ENCODE results near the gene MAOA. TPM values are rescaled to one million over a fixed set of nuclear protein-coding genes. Genes with fewer than 3 reads are reported as not detected.

MAOA gene
- total and polyA plus RNA-seq, 2 of the 13 experiments (the other 11 are each of a cell fraction or from before 2014, with no cell fraction given) = 13.4 to 14.7 TPM

- BruUV-seq (replicated peaks) = no TSS peak
- no peak for TF ChIP-seq RXRB (CRISPR knock-in tag; IDR thresholded peaks at IDR 0.05; ENCODE audit: borderline replicate concordance)
- Histone ChIP-seq H3K36me3 (replicated peaks in 1 of 2; ENCODE audit: control insufficient read depth in 1 of 2, insufficient read depth in 2 of 2, low read length in 2 of 2) (peaks cover 3% of the 10 kb centered on the region in 2 experiments; a peak in 3 of 5 replicates), H3K4me1 (ENCODE audit: insufficient read depth, low read length) (peaks cover 18% of the 10 kb centered on the region), H4K20me1 (ENCODE audit: insufficient read depth, low read length) (no peaks in the 10 kb centered on the region), H3K27me3 (ENCODE audit: control insufficient read depth in 1 of 2, insufficient read depth in 2 of 2, low read length in 2 of 2) (no peaks in the 10 kb centered on the region), H2AFZ (ENCODE audit: low read length) (no peak overlapping the region), H3K9ac (ENCODE audit: insufficient read depth, low read depth, low read length) (no peak overlapping the region), H3K79me2 (ENCODE audit: insufficient read depth, low read length) (no peaks in the 10 kb centered on the region), H3K4me2 (ENCODE audit: low read depth, low read length) (no peak overlapping the region), H3K27ac (ENCODE audit: extremely low read length, insufficient read depth, low read length) (no peak overlapping the region), H3K4me3 (replicated peaks in 1 of 3; ENCODE audit: insufficient read depth in 1 of 3, low read depth in 2 of 3, low read length in 3 of 3) (no peak overlapping the region), H3K9me3 (ENCODE audit: low read length) (no peaks in the 10 kb centered on the region)
- DNase-seq (ENCODE audit: low spot score) (no peak), FAIRE-seq (no peak), ATAC-seq (no peak)
- ChIA-PET POLR2A (no interaction called here), CTCF (ENCODE audit: low intra/inter-chr PET ratio, low total read pairs) (no interaction called here)
- intact Hi-C loops (cut with micrococcal nuclease; ENCODE audit: unreplicated experiment) (no loop called here), in situ Hi-C loops (cut with HindIII; ENCODE audit: extremely low pct_ligation_motif_present, low pct_unique_long_range_greater_than_20kb) (no loop called here)
- 91% methylated on average over 7 of the region's 7 CpGs for WGBS (ENCODE audit: low lambda C conversion rate)
Observed at GRCh38 chrX:43731086-43731485, 75.0 kb downstream of the MAOA start.

GRCh38 chrX:43733699-43734098 is 77.6 kb downstream of the MAOA start:
- Histone ChIP-seq H4K20me1 (ENCODE audit: insufficient read depth, low read length) (no peaks in the 10 kb centered on the region), H3K36me3 (replicated peaks in 1 of 2; ENCODE audit: control insufficient read depth in 1 of 2, insufficient read depth in 2 of 2, low read length in 2 of 2) (peaks cover 3% of the 10 kb centered on the region in 2 experiments; a peak in 2 of 5 replicates), H3K4me3 (replicated peaks in 1 of 3; ENCODE audit: insufficient read depth in 1 of 3, low read depth in 2 of 3, low read length in 3 of 3) (no peak overlapping the region), H3K4me2 (ENCODE audit: low read depth, low read length) (no peak overlapping the region), H3K4me1 (ENCODE audit: insufficient read depth, low read length) (no peaks in the 10 kb centered on the region; the same call in 1 of the 2 replicates), H3K27ac (ENCODE audit: extremely low read length, insufficient read depth, low read length) (no peak overlapping the region), H2AFZ (ENCODE audit: low read length) (no peak overlapping the region), H3K9ac (ENCODE audit: insufficient read depth, low read depth, low read length) (no peak overlapping the region), H3K79me2 (ENCODE audit: insufficient read depth, low read length) (no peaks in the 10 kb centered on the region), H3K27me3 (ENCODE audit: control insufficient read depth in 1 of 2, insufficient read depth in 2 of 2, low read length in 2 of 2) (no peaks in the 10 kb centered on the region), H3K9me3 (ENCODE audit: low read length) (no peaks in the 10 kb centered on the region)
- ATAC-seq (no peak), DNase-seq (ENCODE audit: low spot score) (no peak), FAIRE-seq (no peak)
- POLR2A ChIA-PET = no interaction called here
- intact Hi-C loops (cut with micrococcal nuclease; ENCODE audit: unreplicated experiment) = no loop called here
- in situ Hi-C loops (cut with HindIII; ENCODE audit: extremely low pct_ligation_motif_present, low pct_unique_long_range_greater_than_20kb) = no loop called here
- no TSS peak for BruUV-seq (replicated peaks)
- CTCF ChIA-PET (ENCODE audit: low intra/inter-chr PET ratio, low total read pairs) = no interaction called here
- 100% methylated on average over 1 of the region's 1 CpG for WGBS (ENCODE audit: low lambda C conversion rate)
- TF ChIP-seq CBX2 (IDR thresholded peaks at IDR 0.05; ENCODE audit: low read depth, low read length) = no peak
- no peak for TF ChIP-seq CBX2 (CRISPR knock-in tag; IDR thresholded peaks at IDR 0.05; ENCODE audit: low read depth)
- no peak for TF ChIP-seq RAD51 (IDR thresholded peaks at IDR 0.05; ENCODE audit: borderline replicate concordance)
- no peak for TF ChIP-seq HIVEP1 (CRISPR knock-in tag; IDR thresholded peaks at IDR 0.05)
- no peak for TF ChIP-seq SRSF9 (IDR thresholded peaks at IDR 0.05; ENCODE audit: borderline replicate concordance, insufficient read depth, low read depth, low read length, poor library complexity, severe bottlenecking)
- TF ChIP-seq MED13 (CRISPR knock-in tag; IDR thresholded peaks at IDR 0.05) = no peak
- TF ChIP-seq THAP11 (CRISPR knock-in tag; IDR thresholded peaks at IDR 0.05) = no peak
- no peak for TF ChIP-seq ELK4 (CRISPR knock-in tag; IDR thresholded peaks at IDR 0.05; ENCODE audit: borderline replicate concordance)
- no peak for TF ChIP-seq KLF9 (CRISPR knock-in tag; IDR thresholded peaks at IDR 0.05; ENCODE audit: low read depth)
- no peak for TF ChIP-seq FOXA1 (IDR thresholded peaks at IDR 0.05)
- no peak for TF ChIP-seq FOXA1 (CRISPR knock-in tag; IDR thresholded peaks at IDR 0.05)
- no peak for TF ChIP-seq ZNF549 (CRISPR knock-in tag; IDR thresholded peaks at IDR 0.05)
- TF ChIP-seq SMAD1 (CRISPR knock-in tag; IDR thresholded peaks at IDR 0.05; ENCODE audit: borderline replicate concordance, low read depth) = no peak
- no peak for TF ChIP-seq GMEB2 (CRISPR knock-in tag; IDR thresholded peaks at IDR 0.05; ENCODE audit: low read depth)
- TF ChIP-seq ZNF30 (CRISPR knock-in tag; IDR thresholded peaks at IDR 0.05) = no peak
